Coronary artery (tissue), 2 donors: ENCODE measurements around the gene PIGV.

Source experiments
- DNase-seq: peaks from one replicate; pipeline ENCODE4 v3.0.0-alpha.2; 2017; ENCODE audit warnings: low spot score
- H3K27ac ChIP-seq, 2 donors: fragments of 200-600 bp; sonication (generic); one replicate each; pipeline ENCODE4 v1.5.1; 2016 to 2019
- H3K4me3 ChIP-seq: fragments of 200-600 bp; sonication (generic); 2 replicates; pipeline ENCODE4 v1.5.1; 2016; ENCODE audit warnings: mild to moderate bottlenecking, moderate library complexity
- TF ChIP-seq, protein P1 (sequence below): fragments of 200-600 bp; sonication (generic); IDR thresholded peaks from one replicate; pipeline ENCODE4 v1.5.1; 2019; ENCODE audit warnings: antibody characterized with exemption

Gene PIGV

GRCh38 chr1:26811057-26811456, 23.3 kb downstream of the PIGV start:
- no peak overlapping the region for H3K4me3 ChIP-seq
- no peak for DNase-seq
- H3K27ac ChIP-seq, result no peak overlapping the region
- TF ChIP-seq, protein P1, sequence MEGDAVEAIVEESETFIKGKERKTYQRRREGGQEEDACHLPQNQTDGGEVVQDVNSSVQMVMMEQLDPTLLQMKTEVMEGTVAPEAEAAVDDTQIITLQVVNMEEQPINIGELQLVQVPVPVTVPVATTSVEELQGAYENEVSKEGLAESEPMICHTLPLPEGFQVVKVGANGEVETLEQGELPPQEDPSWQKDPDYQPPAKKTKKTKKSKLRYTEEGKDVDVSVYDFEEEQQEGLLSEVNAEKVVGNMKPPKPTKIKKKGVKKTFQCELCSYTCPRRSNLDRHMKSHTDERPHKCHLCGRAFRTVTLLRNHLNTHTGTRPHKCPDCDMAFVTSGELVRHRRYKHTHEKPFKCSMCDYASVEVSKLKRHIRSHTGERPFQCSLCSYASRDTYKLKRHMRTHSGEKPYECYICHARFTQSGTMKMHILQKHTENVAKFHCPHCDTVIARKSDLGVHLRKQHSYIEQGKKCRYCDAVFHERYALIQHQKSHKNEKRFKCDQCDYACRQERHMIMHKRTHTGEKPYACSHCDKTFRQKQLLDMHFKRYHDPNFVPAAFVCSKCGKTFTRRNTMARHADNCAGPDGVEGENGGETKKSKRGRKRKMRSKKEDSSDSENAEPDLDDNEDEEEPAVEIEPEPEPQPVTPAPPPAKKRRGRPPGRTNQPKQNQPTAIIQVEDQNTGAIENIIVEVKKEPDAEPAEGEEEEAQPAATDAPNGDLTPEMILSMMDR, result no peak

- H3K4me3 ChIP-seq, result no peak overlapping the region
- no peak for DNase-seq
- no peak overlapping the region for H3K27ac ChIP-seq
- TF ChIP-seq, protein P1, result no peak
Observed at GRCh38 chr1:26811708-26812107, 24.0 kb downstream of the PIGV start.

DNA sequence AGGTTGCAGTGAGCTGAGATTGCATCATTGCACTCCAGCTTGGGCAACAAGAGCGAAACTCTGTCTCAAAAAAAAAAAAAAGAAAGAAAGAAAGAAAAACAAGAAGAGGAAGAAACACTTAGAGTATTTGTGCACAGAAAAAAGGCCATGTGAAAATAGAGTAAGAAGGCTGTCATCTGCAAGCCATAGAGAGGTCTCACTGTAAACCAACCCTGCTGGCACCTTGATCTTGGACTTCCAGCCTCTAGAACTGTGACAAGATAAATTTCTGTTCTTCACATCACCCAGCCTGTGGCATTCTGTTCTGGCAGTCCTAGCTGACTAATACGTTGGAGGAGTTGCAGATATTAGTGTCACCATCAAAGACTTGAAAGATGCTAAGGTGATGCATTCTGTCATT, 26.6 kb downstream of the PIGV start:
- H3K4me3 ChIP-seq, result no peak overlapping the region
- DNase-seq, result no peak
- TF ChIP-seq, protein P1, result no peak
- no peak overlapping the region for H3K27ac ChIP-seq

GRCh38 chr1:26814893-26815292, 27.1 kb downstream of the PIGV start:
- Histone ChIP-seq H3K27ac (no peak overlapping the region), H3K4me3 (no peak overlapping the region)
- TF ChIP-seq, protein P1, result no peak
- DNase-seq, result no peak

- TF ChIP-seq, protein P1, result no peak
- H3K27ac ChIP-seq, result no peak overlapping the region
Observed at GRCh38 chr1:26820784-26821269, 33.1 kb downstream of the PIGV start.

DNA sequence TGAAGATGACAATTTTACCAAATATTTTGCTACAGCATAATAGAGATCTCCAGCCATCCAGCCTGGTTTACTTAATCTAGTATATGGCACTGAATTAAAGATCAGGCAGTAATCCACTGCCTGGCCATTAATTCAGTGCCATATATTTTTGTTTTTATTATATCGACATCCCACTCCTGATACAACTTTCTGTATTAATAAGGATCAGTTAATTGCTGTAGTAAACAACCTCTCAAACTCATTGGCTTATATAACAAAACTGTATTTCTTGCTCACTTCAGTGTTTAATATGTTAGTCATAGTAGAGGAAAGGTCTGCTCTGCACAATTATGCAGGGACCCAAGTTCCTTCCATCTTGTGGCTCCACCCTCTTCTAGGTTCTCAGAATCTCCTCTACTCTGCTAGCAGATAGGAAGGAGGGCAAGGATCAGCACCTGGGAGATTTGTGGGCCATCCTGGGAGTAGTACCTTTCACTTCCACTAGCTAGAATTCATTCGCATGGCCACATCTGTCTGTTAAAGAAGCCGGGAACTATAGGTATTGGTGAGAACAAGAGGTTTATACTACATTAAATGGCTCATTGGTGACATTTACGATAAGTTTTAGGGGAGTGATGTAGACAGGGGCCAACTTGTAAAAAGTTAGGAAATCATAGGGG, 35.1 kb downstream of the PIGV start:
- DNase-seq, result no peak
- no peak overlapping the region for H3K27ac ChIP-seq
- H3K4me3 ChIP-seq, result no peak overlapping the region
- TF ChIP-seq, protein P1, result no peak

More at GRCh38 chr1:26820784-26821269, 33.1 kb downstream of the PIGV start:
- DNase-seq, result no peak
- no peak overlapping the region for H3K4me3 ChIP-seq

DNA sequence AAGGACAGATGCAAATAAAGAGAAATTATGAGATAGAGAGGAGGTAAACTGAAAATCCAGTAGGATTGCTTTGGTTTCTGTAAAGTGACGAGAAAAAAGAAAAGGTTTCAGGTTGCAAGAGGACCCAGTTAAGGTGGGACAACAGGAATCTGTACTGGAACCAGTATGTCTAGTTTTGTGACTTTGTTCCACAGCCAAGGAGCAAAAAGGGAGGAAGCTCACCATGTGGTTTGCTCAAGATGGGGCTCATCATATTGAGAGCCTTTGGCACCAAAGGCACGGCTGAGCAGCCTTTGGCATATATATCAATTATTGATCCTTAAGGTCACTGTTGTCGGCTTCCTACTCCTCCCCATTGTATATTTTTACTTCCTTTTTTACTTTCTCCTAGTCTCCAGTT, 37.0 kb downstream of the PIGV start:
- no peak overlapping the region for H3K4me3 ChIP-seq
- TF ChIP-seq, protein P1, result no peak
- no peak for DNase-seq
- H3K27ac ChIP-seq, result no peak overlapping the region
